HEK293 (cell line): Measurements from ENCODE around the gene NR2C2.

ENCODE experiments used
- CTCF ChIA-PET: fragments of 350-600 bp; formaldehyde crosslinking; extraction: SDS; loops from one replicate; lab custom pipeline; 2021; ENCODE audit warnings: antibody characterized with exemption; lab: Yijun Ruan, JAX
- POLR2A ChIA-PET: fragments of 300-600 bp; formaldehyde crosslinking; extraction: SDS; loops from one replicate; lab custom pipeline; 2020; ENCODE audit warnings: antibody characterized with exemption, inconsistent platforms; lab: Yijun Ruan, JAX
- H3K27ac ChIP-seq: fragments of 200-500 bp; sonication (Bioruptor generic); 2 replicates; pipeline ENCODE4 v1.5.1; 2014; ENCODE audit warnings: low read depth, low read length, control low read depth, inconsistent platforms; ENCODE audit errors: extremely low read depth
- H3K36me3 ChIP-seq, 2 experiments: fragments of 200-500 bp in 1 of 2; sonication (Bioruptor generic) in 1 of 2; 1 replicate in 1 of 2; 2 replicates in 1 of 2; pipeline ENCODE4 v1.5.1; 2014 to 2017; ENCODE audit warnings: inconsistent platforms in 2 of 2, low read length in 2 of 2; ENCODE audit not compliant: control insufficient read depth in 2 of 2, insufficient read depth in 1 of 2
- H3K4me1 ChIP-seq: fragments of 200-500 bp; sonication (Bioruptor generic); 2 replicates; pipeline ENCODE4 v1.5.1; 2014; ENCODE audit warnings: mild to moderate bottlenecking, low read length, inconsistent platforms; ENCODE audit not compliant: control insufficient read depth, insufficient read depth
- H3K4me3 ChIP-seq: 2 replicates; pipeline ENCODE4 v1.5.1; 2011; ENCODE audit warnings: low read depth, mild to moderate bottlenecking, control low read depth, low read length, moderate library complexity
- H3K9me3 ChIP-seq: fragments of 200-500 bp; sonication (Bioruptor generic); 2 replicates; pipeline ENCODE4 v1.5.1; 2014; ENCODE audit warnings: low read depth, low read length, inconsistent platforms; ENCODE audit not compliant: control insufficient read depth, insufficient read depth
- BCL11A ChIP-seq: fragments of 450-650 bp; formaldehyde crosslinking; IDR thresholded peaks from 2 replicates; pipeline ENCODE4 v1.5.1; 2016; ENCODE audit warnings: low read depth, missing biosample characterization, missing genetic modification characterization
- BCL6B ChIP-seq: fragments of 450-650 bp; formaldehyde crosslinking; IDR thresholded peaks from 2 replicates; pipeline ENCODE4 v1.5.1; 2017; ENCODE audit warnings: missing biosample characterization, missing genetic modification characterization
- GLI2 ChIP-seq: fragments of 450-650 bp; formaldehyde crosslinking; IDR thresholded peaks from 2 replicates; pipeline ENCODE4; 2017; ENCODE audit warnings: missing biosample characterization, missing genetic modification characterization, low read depth, borderline replicate concordance
- KLF10 ChIP-seq: fragments of 450-650 bp; IDR thresholded peaks from 2 replicates; pipeline ENCODE4 v1.5.1; 2018; ENCODE audit warnings: missing biosample characterization, mild to moderate bottlenecking, missing genetic modification characterization
- RBAK ChIP-seq: fragments of 450-650 bp; formaldehyde crosslinking; IDR thresholded peaks from 2 replicates; pipeline ENCODE4 v1.5.1; 2016; ENCODE audit warnings: missing biosample characterization, missing genetic modification characterization
- SP7 ChIP-seq: fragments of 450-650 bp; formaldehyde crosslinking; IDR thresholded peaks from 2 replicates; pipeline ENCODE4 v1.5.1; 2016; ENCODE audit warnings: missing biosample characterization, missing genetic modification characterization
- TRIM28 ChIP-seq: IDR thresholded peaks from 2 replicates; pipeline ENCODE4 v1.6.1; 2011; ENCODE audit warnings: low read length, control low read depth, borderline replicate concordance
- WT1 ChIP-seq: fragments of 450-650 bp; formaldehyde crosslinking; IDR thresholded peaks from 2 replicates; pipeline ENCODE4 v1.5.1; 2016; ENCODE audit warnings: missing biosample characterization, missing genetic modification characterization
- ZBTB11 ChIP-seq: fragments of 450-650 bp; formaldehyde crosslinking; conservative IDR thresholded peaks from 2 replicates; pipeline ENCODE4 v1.5.1; 2016; ENCODE audit warnings: low read depth, missing biosample characterization, missing genetic modification characterization
- ZBTB17 ChIP-seq: fragments of 450-650 bp; formaldehyde crosslinking; IDR thresholded peaks from 2 replicates; pipeline ENCODE4 v1.5.1; 2016; ENCODE audit warnings: missing biosample characterization, missing genetic modification characterization
- ZBTB26 ChIP-seq: fragments of 450-650 bp; formaldehyde crosslinking; optimal IDR thresholded peaks from 2 replicates; pipeline ENCODE3; 2016; ENCODE audit warnings: missing biosample characterization, mild to moderate bottlenecking, missing genetic modification characterization
- ZFP41 ChIP-seq: fragments of 450-650 bp; formaldehyde crosslinking; IDR thresholded peaks from 2 replicates; pipeline ENCODE4 v1.5.1; 2016; ENCODE audit warnings: missing biosample characterization, missing genetic modification characterization, borderline replicate concordance
- ZIC2 ChIP-seq: fragments of 450-650 bp; formaldehyde crosslinking; IDR thresholded peaks from 2 replicates; pipeline ENCODE4 v1.5.1; 2016; ENCODE audit warnings: missing biosample characterization, missing genetic modification characterization
- ZNF10 ChIP-seq: fragments of 450-650 bp; formaldehyde crosslinking; IDR thresholded peaks from 2 replicates; pipeline ENCODE4 v1.5.1; 2017; ENCODE audit warnings: missing biosample characterization, missing genetic modification characterization
- ZNF140 ChIP-seq: fragments of 450-650 bp; formaldehyde crosslinking; IDR thresholded peaks from 2 replicates; pipeline ENCODE4 v1.5.1; 2016; ENCODE audit warnings: missing biosample characterization, missing genetic modification characterization
- ZNF302 ChIP-seq: fragments of 450-650 bp; formaldehyde crosslinking; IDR thresholded peaks from 2 replicates; pipeline ENCODE4 v1.5.1; 2016; ENCODE audit warnings: missing biosample characterization, missing genetic modification characterization, low read depth
- ZNF335 ChIP-seq: fragments of 450-650 bp; formaldehyde crosslinking; conservative IDR thresholded peaks from 2 replicates; pipeline ENCODE4 v1.5.1; 2016; ENCODE audit warnings: missing biosample characterization, missing genetic modification characterization
- ZNF350 ChIP-seq: fragments of 450-650 bp; formaldehyde crosslinking; IDR thresholded peaks from 2 replicates; pipeline ENCODE4 v1.5.0; 2017; ENCODE audit warnings: missing biosample characterization, mild to moderate bottlenecking, missing genetic modification characterization
- ZNF558 ChIP-seq: fragments of 450-650 bp; formaldehyde crosslinking; IDR thresholded peaks from 2 replicates; pipeline ENCODE4 v1.5.1; 2016; ENCODE audit warnings: missing biosample characterization, missing genetic modification characterization
- ZNF560 ChIP-seq: fragments of 450-650 bp; formaldehyde crosslinking; IDR thresholded peaks from 2 replicates; pipeline ENCODE4 v1.5.1; 2017; ENCODE audit warnings: missing biosample characterization, missing genetic modification characterization, borderline replicate concordance
- ZNF791 ChIP-seq: fragments of 450-650 bp; formaldehyde crosslinking; IDR thresholded peaks from 2 replicates; pipeline ENCODE4 v1.5.1; 2016; ENCODE audit warnings: missing biosample characterization, missing genetic modification characterization
- ZNF792 ChIP-seq: fragments of 450-650 bp; formaldehyde crosslinking; IDR thresholded peaks from 2 replicates; pipeline ENCODE4 v1.5.1; 2016; ENCODE audit warnings: missing biosample characterization, missing genetic modification characterization
- TF ChIP-seq, protein P1 (sequence below): fragments of 450-650 bp; formaldehyde crosslinking; IDR thresholded peaks from 2 replicates; pipeline ENCODE4 v1.5.1; 2016; ENCODE audit warnings: missing biosample characterization, missing genetic modification characterization
- TF ChIP-seq, protein P2 (sequence below): fragments of 450-650 bp; formaldehyde crosslinking; conservative IDR thresholded peaks from 2 replicates; pipeline ENCODE4 v1.5.1; 2016; ENCODE audit warnings: low read depth, missing biosample characterization, missing genetic modification characterization

Gene NR2C2

GRCh38 chr3:14925729-14926591, 21.4 kb upstream of the NR2C2 start:
- no peak overlapping the region for H3K4me3 ChIP-seq
- ChIA-PET POLR2A (interaction anchor here (1.1 kb wide), 2 partner anchors 21 to 139 kb away, joined by 4 read pairs; partner anchors contain the start of gene MRPS25), CTCF (interaction anchor here (0.5 to 2.0 kb wide), 23 partner anchors 9 to 631 kb away, joined by 3 to 10 read pairs (median 3); no protein-coding TSS in a partner anchor)
- no peak overlapping the region for H3K27ac ChIP-seq
- no peaks in the 10 kb centered on the region for H3K36me3 ChIP-seq
- no peaks in the 10 kb centered on the region for H3K4me1 ChIP-seq
- H3K9me3 ChIP-seq = no peaks in the 10 kb centered on the region
- no peak for TF ChIP-seq ZNF560 (tag by site-specific recombination)
- TF ChIP-seq ZNF140 (tag by site-specific recombination) = no peak
- TF ChIP-seq, protein P1, sequence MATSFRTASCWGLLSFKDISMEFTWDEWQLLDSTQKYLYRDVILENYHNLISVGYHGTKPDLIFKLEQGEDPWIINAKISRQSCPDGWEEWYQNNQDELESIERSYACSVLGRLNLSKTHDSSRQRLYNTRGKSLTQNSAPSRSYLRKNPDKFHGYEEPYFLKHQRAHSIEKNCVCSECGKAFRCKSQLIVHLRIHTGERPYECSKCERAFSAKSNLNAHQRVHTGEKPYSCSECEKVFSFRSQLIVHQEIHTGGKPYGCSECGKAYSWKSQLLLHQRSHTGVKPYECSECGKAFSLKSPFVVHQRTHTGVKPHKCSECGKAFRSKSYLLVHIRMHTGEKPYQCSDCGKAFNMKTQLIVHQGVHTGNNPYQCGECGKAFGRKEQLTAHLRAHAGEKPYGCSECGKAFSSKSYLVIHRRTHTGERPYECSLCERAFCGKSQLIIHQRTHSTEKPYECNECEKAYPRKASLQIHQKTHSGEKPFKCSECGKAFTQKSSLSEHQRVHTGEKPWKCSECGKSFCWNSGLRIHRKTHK = no peak
- TF ChIP-seq RBAK (tag by site-specific recombination) = no peak
- no peak for TF ChIP-seq ZNF792 (tag by site-specific recombination)
- no peak for TF ChIP-seq ZNF558
- no peak for TF ChIP-seq GLI2 (tag by site-specific recombination)
- 0 out of 2 replicates have a peak, but pooled peaks have one; percentile 14 for TF ChIP-seq SP7
- no peak for TF ChIP-seq ZNF10
- TF ChIP-seq ZFP41 (tag by site-specific recombination) = no peak
- no peak for TF ChIP-seq WT1 (tag by site-specific recombination)
- 0 out of 2 replicates have a peak, but pooled peaks have one; percentile 15 for TF ChIP-seq ZBTB17
- no peak for TF ChIP-seq KLF10
- TF ChIP-seq ZNF791 = no peak
- no peak for TF ChIP-seq ZNF350 (tag by site-specific recombination)
- no peak for TF ChIP-seq ZNF335
- TF ChIP-seq ZBTB11 = no peak
- no peak for TF ChIP-seq ZIC2 (tag by site-specific recombination)
- TF ChIP-seq BCL11A (tag by site-specific recombination) = no peak
- TF ChIP-seq TRIM28 = no peak
- TF ChIP-seq ZNF302 (tag by site-specific recombination) = no peak
- TF ChIP-seq, protein P2, sequence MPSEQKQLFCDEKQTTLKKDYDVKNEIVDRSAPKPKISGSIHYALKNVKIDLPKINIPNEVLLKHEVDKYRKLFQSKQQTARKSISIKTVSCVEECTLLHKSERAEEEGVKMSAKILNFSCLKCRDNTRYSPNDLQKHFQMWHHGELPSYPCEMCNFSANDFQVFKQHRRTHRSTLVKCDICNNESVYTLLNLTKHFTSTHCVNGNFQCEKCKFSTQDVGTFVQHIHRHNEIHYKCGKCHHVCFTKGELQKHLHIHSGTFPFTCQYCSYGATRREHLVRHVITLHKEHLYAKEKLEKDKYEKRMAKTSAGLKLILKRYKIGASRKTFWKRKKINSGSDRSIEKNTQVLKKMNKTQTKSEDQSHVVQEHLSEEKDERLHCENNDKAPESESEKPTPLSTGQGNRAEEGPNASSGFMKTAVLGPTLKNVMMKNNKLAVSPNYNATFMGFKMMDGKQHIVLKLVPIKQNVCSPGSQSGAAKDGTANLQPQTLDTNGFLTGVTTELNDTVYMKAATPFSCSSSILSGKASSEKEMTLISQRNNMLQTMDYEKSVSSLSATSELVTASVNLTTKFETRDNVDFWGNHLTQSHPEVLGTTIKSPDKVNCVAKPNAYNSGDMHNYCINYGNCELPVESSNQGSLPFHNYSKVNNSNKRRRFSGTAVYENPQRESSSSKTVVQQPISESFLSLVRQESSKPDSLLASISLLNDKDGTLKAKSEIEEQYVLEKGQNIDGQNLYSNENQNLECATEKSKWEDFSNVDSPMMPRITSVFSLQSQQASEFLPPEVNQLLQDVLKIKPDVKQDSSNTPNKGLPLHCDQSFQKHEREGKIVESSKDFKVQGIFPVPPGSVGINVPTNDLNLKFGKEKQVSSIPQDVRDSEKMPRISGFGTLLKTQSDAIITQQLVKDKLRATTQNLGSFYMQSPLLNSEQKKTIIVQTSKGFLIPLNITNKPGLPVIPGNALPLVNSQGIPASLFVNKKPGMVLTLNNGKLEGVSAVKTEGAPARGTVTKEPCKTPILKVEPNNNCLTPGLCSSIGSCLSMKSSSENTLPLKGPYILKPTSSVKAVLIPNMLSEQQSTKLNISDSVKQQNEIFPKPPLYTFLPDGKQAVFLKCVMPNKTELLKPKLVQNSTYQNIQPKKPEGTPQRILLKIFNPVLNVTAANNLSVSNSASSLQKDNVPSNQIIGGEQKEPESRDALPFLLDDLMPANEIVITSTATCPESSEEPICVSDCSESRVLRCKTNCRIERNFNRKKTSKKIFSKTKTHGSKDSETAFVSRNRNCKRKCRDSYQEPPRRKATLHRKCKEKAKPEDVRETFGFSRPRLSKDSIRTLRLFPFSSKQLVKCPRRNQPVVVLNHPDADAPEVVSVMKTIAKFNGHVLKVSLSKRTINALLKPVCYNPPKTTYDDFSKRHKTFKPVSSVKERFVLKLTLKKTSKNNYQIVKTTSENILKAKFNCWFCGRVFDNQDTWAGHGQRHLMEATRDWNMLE (tag by site-specific recombination) = 0 out of 2 replicates have a peak, but pooled peaks have one; percentile 11
- TF ChIP-seq ZBTB26 (tag by site-specific recombination) = no peak
- no peak for TF ChIP-seq BCL6B (tag by site-specific recombination)
